Gastrocnemius medialis (tissue), 4 donors: ENCODE results near the gene AJAP1. TPM values are rescaled to one million over a fixed set of nuclear protein-coding genes. Genes with fewer than 3 reads are reported as not detected.

Experiments
- ATAC-seq, 2 donors: fragments of 150-250 bp; one replicate each; pipeline ENCODE4 v1.9.1; 2016
- DNase-seq, 2 donors: peaks; one replicate each; pipeline ENCODE4 v3.0.0-alpha.2; 2019
- H3K27ac ChIP-seq, 4 donors: fragments of 200-600 bp; sonication (generic); 1 replicate in 1 of 4; 2 replicates in 3 of 4; pipeline ENCODE4 v1.5.1; 2016 to 2018; ENCODE audit warnings: mild to moderate bottlenecking in 2 of 4, moderate library complexity in 1 of 4
- H3K27me3 ChIP-seq, 3 donors: fragments of 200-600 bp; sonication (generic) in 2 of 3; 1 replicate in 1 of 3; 2 replicates in 2 of 3; pipeline versions ENCODE4 v1.5.1 to v1.6.0; 2016 to 2019; ENCODE audit warnings: mild to moderate bottlenecking in 1 of 3, moderate library complexity in 1 of 3
- H3K36me3 ChIP-seq, 2 donors: fragments of 200-600 bp; sonication (generic) in 1 of 2; one replicate each; pipeline ENCODE4 v1.5.1; 2017 to 2018
- H3K4me1 ChIP-seq, 2 donors: fragments of 200-600 bp; sonication (generic) in 1 of 2; one replicate each; pipeline ENCODE4 v1.5.1; 2016 to 2017; ENCODE audit warnings: mild to moderate bottlenecking in 2 of 2
- H3K4me3 ChIP-seq, 4 donors: fragments of 200-600 bp; sonication (generic) in 3 of 4; 1 replicate in 1 of 4; 2 replicates in 3 of 4; pipeline ENCODE4 v1.5.1; 2016 to 2019; ENCODE audit warnings: mild to moderate bottlenecking in 2 of 4
- H3K9me3 ChIP-seq, 3 donors: fragments of 200-600 bp; sonication (generic) in 2 of 3; 1 replicate in 1 of 3; 2 replicates in 2 of 3; pipeline ENCODE4 v1.5.1; 2016 to 2019
- CTCF ChIP-seq, 5 experiments: fragments of 450-650 bp in 3 of 5; fragments of 200-600 bp in 2 of 5; sonication (generic) in 2 of 5; IDR thresholded peaks in 4 of 5; conservative IDR thresholded peaks in 1 of 5; 1 replicate in 4 of 5; 2 replicates in 1 of 5; pipeline ENCODE4 v1.5.1; 2016 to 2019; ENCODE audit warnings: antibody characterized with exemption in 5 of 5, mild to moderate bottlenecking in 3 of 5, moderate library complexity in 3 of 5
- POLR2A ChIP-seq, 2 donors: fragments of 450-650 bp; IDR thresholded peaks; one replicate each; pipeline ENCODE4 v1.6.1; 2017; ENCODE audit warnings: antibody characterized with exemption in 2 of 2, mild to moderate bottlenecking in 2 of 2, moderate library complexity in 2 of 2
- in situ Hi-C, 4 donors: fragments of 200-750 bp; cut with MboI; loops; one replicate each; pipeline versions ENCODE4 v1.15.0 to v1.8.0; 2017; ENCODE audit warnings: low sequenced_read_pairs in 4 of 4
- intact Hi-C: fragments of 100-400 bp; cut with DNase I; formaldehyde crosslinking; loops from one replicate; pipeline ENCODE4 v1.15.1; 2023; ENCODE audit warnings: low total_unique reads
- total RNA-seq, 4 donors: library from RNA; depleted of rRNA; stranded (reverse); fragments of >200 nt; gene quantifications; one replicate each; pipeline versions ENCODE4 v1.1.0 to v1.2.3, GENCODE V29; 2016

Gene AJAP1
- total RNA-seq, 4 donors from 2014 or later = 0.03 to 0.18 (median 0.05) TPM; not detected in 1

GRCh38 chr1:4648657-4649056, 5.8 kb upstream of the AJAP1 start:
- Histone ChIP-seq H3K9me3 (no peaks in the 10 kb centered on the region), H3K4me3 (no peak overlapping the region), H3K4me1 (no peaks in the 10 kb centered on the region), H3K36me3 (no peaks in the 10 kb centered on the region), H3K27ac (no peak overlapping the region), H3K27me3 (peaks cover 17 to 31% (median 23%) of the 10 kb centered on the region in 3 donors)
- ATAC-seq = no peak
- intact Hi-C loops = no loop called here
- no peak for TF ChIP-seq POLR2A (IDR thresholded peaks at IDR 0.05)
- no peak for TF ChIP-seq CTCF (IDR thresholded peaks at IDR 0.05 in 4 of 5, conservative IDR thresholded peaks at IDR 0.05 in 1 of 5)
- DNase-seq = no peak
- in situ Hi-C loops = no loop called here

GRCh38 chr1:4650481-4650880, 3.9 kb upstream of the AJAP1 start:
- no peak overlapping the region for H3K27ac ChIP-seq
- intact Hi-C loops (no loop called here), in situ Hi-C loops (loop anchor here in 1 of 4 donors (10.0 kb wide), 1 partner anchor 124 kb away; no protein-coding TSS in a partner anchor)
- ATAC-seq (no peak), DNase-seq (no peak)
- no peaks in the 10 kb centered on the region for H3K36me3 ChIP-seq
- no peaks in the 10 kb centered on the region for H3K9me3 ChIP-seq
- H3K4me1 ChIP-seq = no peaks in the 10 kb centered on the region
- H3K4me3 ChIP-seq = no peak overlapping the region
- TF ChIP-seq POLR2A (IDR thresholded peaks at IDR 0.05) (no peak), CTCF (IDR thresholded peaks at IDR 0.05 in 4 of 5, conservative IDR thresholded peaks at IDR 0.05 in 1 of 5) (no peak)
- H3K27me3 ChIP-seq = peaks cover 23 to 38% (median 29%) of the 10 kb centered on the region in 3 donors

GRCh38 chr1:4650981-4651380, 3.4 kb upstream of the AJAP1 start:
- no peak overlapping the region for H3K27ac ChIP-seq
- in situ Hi-C loops (loop anchor here in 1 of 4 donors (10.0 kb wide), 1 partner anchor 124 kb away; no protein-coding TSS in a partner anchor), intact Hi-C loops (no loop called here)
- H3K36me3 ChIP-seq = no peaks in the 10 kb centered on the region
- no peaks in the 10 kb centered on the region for H3K9me3 ChIP-seq
- DNase-seq (no peak), ATAC-seq (no peak)
- no peaks in the 10 kb centered on the region for H3K4me1 ChIP-seq
- H3K4me3 ChIP-seq = no peak overlapping the region
- peaks cover 25 to 38% (median 31%) of the 10 kb centered on the region in 3 donors for H3K27me3 ChIP-seq
- TF ChIP-seq POLR2A (IDR thresholded peaks at IDR 0.05) = no peak
- TF ChIP-seq CTCF (IDR thresholded peaks at IDR 0.05 in 4 of 5, conservative IDR thresholded peaks at IDR 0.05 in 1 of 5) = no peak

- intact Hi-C loops (no loop called here), in situ Hi-C loops (loop anchor here in 1 of 4 donors (10.0 kb wide), 1 partner anchor 122 kb away; no protein-coding TSS in a partner anchor)
- peaks cover 30 to 45% (median 40%) of the 10 kb centered on the region in 3 donors for H3K27me3 ChIP-seq
- H3K27ac ChIP-seq = no peak overlapping the region
- DNase-seq = no peak
- no peaks in the 10 kb centered on the region for H3K4me1 ChIP-seq
- H3K9me3 ChIP-seq = no peaks in the 10 kb centered on the region
- no peak for ATAC-seq
- no peaks in the 10 kb centered on the region for H3K36me3 ChIP-seq
- TF ChIP-seq CTCF (IDR thresholded peaks at IDR 0.05 in 4 of 5, conservative IDR thresholded peaks at IDR 0.05 in 1 of 5) (peak; percentile 36 to 84 (median 66)), POLR2A (IDR thresholded peaks at IDR 0.05) (no peak)
- no peak overlapping the region for H3K4me3 ChIP-seq
Observed at GRCh38 chr1:4652631-4653327, 1.6 kb upstream of the AJAP1 start.
